ENCODE measurements around the gene TRPM3.
"Not testable (repeated sequence)": the region's sequence is repeated elsewhere in the genome, so short reads cannot be mapped to it uniquely, and the experiment has no call there.

The TRPM3 gene

GRCh38 chr9:70998962-70999361 lies 122.5 kb downstream of the TRPM3 start:
- no peak for DNase-seq (ENCODE audit: low spot score)

- DNase-seq (ENCODE audit: low spot score): no peak
Measured at GRCh38 chr9:70995511-70995910, 125.9 kb downstream of the TRPM3 start.

DNA sequence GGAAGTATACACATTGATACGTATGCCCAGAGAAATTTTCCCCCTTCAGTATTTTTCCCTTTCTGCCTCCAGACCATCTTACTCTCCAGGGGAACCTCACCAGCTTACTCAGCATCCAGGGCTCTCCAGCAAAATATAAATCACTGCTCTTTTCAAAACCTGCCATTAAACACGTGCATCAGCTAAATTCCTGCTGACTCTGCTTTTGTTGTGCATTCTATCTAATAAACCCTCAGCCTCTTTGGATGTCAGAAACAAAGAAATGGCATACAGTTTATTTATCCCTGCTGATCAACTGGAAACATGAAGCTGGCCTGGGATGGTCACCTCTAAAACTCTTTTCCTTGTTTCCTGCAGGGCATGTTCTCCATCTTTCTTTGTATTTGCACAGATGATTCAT lies 126.8 kb downstream of the TRPM3 start:
- DNase-seq (ENCODE audit: low spot score): no peak

DNA sequence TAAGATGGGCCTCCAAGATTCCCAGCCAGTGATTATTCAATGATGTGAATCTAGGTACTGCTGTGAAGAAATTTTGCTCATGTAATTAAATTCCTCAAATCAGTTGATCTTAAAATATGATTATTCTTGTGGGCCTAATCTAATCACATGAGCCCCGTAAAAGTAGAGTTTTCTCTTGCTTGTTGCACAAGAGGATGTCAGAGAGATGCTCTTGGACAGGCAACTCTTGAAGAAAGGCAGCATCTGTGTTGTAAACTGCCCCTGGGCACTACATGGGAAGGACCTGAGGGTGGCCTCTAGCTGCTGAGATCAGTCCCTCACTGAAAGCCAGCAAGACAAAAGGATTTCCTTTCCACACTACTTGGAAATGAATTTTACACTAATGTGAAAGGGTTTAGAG lies 132.9 kb downstream of the TRPM3 start:
- no peak for DNase-seq (ENCODE audit: low spot score)

DNA sequence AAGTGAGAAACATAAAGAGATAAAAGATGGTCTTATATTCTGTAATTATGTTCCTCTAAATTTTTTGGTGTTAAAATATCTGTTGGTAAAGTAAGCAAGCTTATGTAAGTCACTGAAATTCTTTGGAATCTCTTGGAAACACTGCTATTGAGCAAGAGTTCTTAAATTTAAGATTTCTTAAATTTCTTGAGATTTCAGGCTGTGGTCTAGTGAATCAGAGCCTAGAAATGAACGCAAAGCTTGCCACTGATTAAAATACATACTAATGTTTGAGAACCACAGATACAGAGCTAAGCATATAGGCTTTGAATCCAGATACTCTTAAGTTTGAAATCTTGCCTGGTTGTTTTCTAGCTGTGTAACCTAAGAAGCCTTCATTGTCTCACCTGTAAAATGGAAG lies 133.4 kb downstream of the TRPM3 start:
- no peak for DNase-seq (ENCODE audit: low spot score)

DNA sequence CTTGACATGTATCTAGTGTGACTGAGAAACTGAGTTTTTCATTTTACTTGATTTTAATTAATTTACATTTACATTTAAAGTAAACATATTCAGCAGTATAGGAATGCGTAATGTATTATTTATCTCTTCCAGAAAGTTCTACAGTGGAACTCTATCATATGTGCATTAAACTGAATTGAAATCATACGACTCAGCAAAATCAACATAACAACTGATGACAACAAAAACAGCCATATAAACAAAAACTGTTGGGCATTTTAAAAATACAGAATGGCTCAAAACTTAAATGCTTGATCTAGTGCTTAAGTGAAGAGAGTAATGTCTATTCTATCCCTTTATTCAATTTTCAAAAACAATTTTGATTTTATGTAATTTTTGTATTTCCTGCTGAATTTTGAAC lies 134.4 kb downstream of the TRPM3 start:
- DNase-seq (ENCODE audit: low spot score): no peak

- no peak for DNase-seq (ENCODE audit: low spot score)
Measured at GRCh38 chr9:70983723-70984295, 137.6 kb downstream of the TRPM3 start.

DNA sequence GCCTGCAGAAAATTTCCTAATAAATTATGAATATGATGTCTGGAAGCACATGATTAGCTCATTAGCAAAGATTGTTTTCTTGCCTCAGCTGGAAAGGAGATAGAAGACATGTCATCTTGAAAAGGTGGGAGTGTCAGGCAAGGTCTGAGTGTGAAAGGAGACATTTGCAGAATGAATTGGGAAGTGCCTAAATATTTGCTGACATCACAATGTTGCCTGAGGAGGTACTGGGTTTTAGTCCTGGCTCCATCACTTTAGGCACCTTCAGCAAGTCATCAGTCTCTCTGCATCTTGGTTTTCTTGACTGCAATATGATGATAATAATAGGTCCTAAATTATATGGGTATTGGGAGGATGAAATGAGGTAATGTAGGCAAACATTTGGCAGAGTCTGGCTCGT lies 140.1 kb downstream of the TRPM3 start:
- DNase-seq (ENCODE audit: low spot score): no peak

DNA sequence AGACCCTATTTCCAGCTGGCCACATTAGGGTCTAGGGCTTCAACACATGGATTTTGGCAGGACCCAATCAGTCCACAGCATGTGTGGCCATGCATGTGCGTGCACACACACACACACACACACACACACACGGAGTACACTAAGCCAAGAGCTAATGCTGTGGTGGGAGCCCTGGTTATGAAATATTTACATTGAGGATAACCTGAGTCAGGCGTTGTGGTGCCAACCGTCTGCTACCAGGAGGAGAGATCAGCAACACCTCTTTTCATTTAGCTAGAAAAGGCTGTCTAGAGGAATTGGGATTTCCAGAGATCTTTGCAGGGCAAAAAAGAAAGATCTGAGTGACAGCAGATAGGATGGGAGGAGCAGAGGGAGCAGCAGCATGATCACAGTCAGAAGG lies 141.5 kb downstream of the TRPM3 start:
- no peak for DNase-seq (ENCODE audit: low spot score)

- DNase-seq (ENCODE audit: low spot score): no peak
Measured at GRCh38 chr9:70978085-70978484, 143.3 kb downstream of the TRPM3 start.

GRCh38 chr9:70975821-70976220 lies 145.6 kb downstream of the TRPM3 start:
- no peak for DNase-seq (ENCODE audit: low spot score)

GRCh38 chr9:70971723-70972122 lies 149.7 kb downstream of the TRPM3 start:
- DNase-seq (ENCODE audit: low spot score): no peak

DNA sequence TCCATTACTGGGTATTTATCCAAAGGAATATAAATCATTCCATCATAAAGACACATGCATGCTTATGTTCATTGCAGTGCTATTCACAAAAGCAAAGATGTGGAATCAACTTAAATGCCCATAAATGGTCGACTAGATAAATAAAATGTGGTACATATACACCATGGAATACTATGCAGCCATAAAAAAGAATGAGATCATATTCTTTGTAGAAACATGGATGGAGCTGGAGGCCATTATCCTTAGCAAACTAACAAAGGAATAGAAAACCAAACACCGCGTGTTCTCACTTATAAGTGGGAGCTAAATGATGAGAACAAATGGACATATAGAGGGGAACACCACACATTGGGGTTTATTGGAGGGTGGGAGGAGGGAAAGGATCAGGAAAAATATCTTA lies 155.0 kb downstream of the TRPM3 start:
- DNase-seq (ENCODE audit: low spot score): not testable (repeated sequence)

DNA sequence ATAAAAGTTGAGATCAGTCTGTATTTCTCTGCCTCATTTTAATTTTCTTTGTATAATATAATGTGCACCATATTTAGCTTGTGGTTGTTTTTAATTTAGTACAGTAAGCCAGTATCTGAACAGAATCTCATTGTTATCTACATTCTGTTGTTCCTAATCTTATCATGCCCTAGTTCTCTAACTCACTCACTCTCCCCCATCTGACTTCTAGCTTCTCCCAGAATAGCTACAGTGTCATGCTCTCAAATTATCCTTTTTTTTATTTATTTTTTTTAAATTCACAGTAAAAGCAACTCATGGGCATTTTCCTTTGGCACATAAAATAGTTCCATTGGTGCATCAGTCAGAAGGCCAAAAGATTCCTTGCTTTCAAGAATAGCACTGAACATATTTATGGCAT lies 156.6 kb downstream of the TRPM3 start:
- no peak for DNase-seq (ENCODE audit: low spot score)

DNA sequence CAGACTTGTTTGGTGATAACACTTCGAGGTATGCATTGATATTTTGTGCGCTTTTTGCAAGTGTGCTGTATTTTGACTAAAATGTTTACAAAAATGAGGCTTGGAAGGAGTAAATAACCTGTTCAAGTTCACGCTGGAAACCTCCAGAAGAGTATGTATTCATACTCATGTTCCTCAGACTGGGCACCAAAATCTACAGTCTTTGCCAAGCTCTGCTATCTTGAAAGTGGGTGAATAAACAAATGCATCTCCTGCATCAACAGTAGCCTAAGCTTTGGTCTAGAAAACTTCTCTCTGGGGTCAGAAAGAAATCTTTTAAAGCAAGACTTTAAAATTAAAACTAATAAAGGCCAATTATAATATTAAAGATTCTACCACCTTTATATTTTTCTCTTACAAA lies 157.9 kb downstream of the TRPM3 start:
- no peak for DNase-seq (ENCODE audit: low spot score)

- DNase-seq (ENCODE audit: low spot score): no peak
Measured at GRCh38 chr9:70962761-70963440, 158.5 kb downstream of the TRPM3 start.

DNA sequence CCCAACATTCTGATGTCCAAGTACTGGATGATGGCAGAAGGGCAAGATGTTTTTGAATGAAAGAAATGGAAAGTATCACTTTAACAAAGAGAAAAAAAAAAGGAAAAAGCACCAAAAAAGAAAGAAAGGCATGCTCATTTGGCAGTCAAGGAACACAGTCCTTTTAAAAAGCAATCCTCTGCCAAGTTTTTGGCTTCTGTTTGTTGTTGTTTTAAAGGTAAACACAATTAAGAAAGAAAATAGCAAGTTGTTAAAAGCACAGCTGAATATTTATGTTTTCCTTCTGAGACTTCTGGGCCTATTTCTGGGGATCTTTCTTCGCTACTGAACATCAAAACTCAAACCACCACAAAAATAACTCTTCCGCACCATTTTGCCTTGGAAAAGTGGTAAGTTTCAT lies 162.1 kb downstream of the TRPM3 start:
- DNase-seq (ENCODE audit: low spot score): no peak

GRCh38 chr9:70954596-70955143 lies 166.8 kb downstream of the TRPM3 start:
- no peak for DNase-seq (ENCODE audit: low spot score)

- no peak for DNase-seq (ENCODE audit: low spot score)
Measured at GRCh38 chr9:70954126-70954525, 167.3 kb downstream of the TRPM3 start.

DNA sequence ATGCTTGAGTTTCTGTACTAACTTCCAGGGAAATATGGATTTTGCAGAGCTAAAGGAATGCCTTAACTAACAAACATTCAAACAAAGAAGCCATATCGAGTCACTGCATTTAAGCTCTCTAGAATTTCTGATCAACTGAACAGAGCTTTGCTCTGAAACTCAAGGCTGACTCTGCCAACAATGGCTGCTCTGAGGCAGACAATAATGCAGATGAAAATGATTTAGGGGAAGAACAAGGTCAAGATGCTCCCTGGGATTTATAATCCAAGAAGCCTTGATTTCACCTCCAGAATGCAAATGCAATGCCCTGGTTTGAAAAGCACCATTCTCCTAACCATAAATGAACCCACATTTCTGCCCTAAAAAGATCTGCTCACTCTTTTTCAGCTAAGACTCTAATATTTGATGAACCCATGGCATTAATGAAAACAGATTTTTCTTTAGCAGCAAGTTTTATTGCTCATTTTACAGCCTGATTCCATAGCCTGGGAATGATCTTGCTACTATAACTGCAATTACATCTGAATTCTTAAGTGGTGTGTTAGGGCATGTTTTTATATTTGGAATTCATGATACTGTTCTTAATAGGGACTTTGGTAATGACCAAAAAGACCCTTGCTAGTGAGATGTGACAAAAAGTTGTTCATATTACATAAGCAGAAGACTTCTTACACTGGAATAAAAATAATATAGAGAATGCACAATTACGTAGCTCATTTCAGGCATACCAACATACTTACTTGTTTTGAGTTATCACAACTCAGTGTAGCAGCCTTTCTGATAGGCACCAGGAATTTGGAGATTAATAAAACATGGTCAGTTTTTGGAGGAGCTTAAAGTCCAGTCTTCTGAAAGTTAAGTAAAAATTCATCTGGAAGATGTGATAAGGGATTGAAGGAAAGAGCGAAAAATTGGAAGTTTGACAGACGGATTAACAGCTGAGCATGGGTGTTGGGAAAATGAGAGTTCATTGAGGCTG lies 169.4 kb downstream of the TRPM3 start:
- no peak for DNase-seq (ENCODE audit: low spot score)

- no peak for DNase-seq (ENCODE audit: low spot score)
Measured at GRCh38 chr9:70950270-70950669, 171.2 kb downstream of the TRPM3 start.

- no peak for DNase-seq (ENCODE audit: low spot score)
Measured at GRCh38 chr9:70949239-70949638, 172.2 kb downstream of the TRPM3 start.

GRCh38 chr9:70948744-70949143 lies 172.7 kb downstream of the TRPM3 start:
- DNase-seq (ENCODE audit: low spot score): no peak

All from CD4-positive, alpha-beta T cell treated with Interleukin-15 for 4 hours (primary cell).